ENCODE data around the gene RCOR1.

The RCOR1 gene

DNA sequence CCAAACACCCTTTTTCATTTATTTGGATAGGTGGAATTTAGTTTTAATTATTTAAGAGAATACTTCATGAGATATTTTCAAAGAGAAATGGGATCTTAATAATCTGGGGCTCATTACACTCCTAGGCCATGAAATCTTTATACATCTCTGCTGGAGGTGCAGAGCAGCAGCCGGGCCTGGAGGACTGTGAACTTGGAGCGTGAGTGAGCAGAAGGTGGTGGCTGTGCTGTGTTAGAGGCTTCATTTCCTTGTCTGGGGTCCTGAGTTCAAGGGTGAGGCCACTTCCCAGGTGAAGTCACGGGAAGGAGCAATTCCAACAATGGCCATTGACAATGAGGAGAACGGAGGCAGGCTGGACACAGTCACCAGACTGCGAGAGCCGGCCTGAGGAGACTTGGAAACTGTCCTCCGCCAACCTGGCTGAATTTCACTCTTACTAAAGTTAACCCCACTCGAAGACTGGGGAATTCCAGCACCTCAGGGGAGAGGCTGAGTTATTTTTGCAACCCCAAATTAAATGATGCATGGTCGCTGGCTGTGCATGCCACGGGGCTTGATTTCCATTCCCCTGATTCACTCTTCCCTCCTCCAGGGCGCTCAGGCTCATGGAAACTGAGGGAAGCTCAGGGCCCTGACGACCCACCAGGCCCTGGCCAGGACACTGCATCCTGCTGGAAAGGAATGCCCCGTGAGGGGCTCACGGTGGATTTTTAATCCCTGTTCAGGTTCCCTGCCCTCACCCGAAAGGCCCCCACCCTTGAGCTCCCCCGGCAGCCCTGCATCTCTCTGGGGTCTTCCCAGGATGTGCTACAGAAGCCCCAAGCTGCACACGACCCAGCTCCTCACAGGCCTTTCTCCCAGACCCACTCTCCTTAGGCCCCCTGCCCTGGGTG is 162.2 kb downstream of the RCOR1 start:
- Histone ChIP-seq H3K4me3 (ENCODE audit: low read depth in 1 of 2, low read length in 1 of 2) (no peak overlapping the region), H3K4me1 (ENCODE audit: control insufficient read depth in 1 of 2, insufficient read depth in 1 of 2, low read depth in 1 of 2, low read length in 1 of 2) (peaks cover under 1 to 4% of the 10 kb centered on the region in 2 experiments), H3K9me3 (no peaks in the 10 kb centered on the region), H3K27ac (no peak overlapping the region), H3K36me3 (peaks cover 6% of the 10 kb centered on the region), H3K27me3 (no peaks in the 10 kb centered on the region)
- TF ChIP-seq, protein P1, sequence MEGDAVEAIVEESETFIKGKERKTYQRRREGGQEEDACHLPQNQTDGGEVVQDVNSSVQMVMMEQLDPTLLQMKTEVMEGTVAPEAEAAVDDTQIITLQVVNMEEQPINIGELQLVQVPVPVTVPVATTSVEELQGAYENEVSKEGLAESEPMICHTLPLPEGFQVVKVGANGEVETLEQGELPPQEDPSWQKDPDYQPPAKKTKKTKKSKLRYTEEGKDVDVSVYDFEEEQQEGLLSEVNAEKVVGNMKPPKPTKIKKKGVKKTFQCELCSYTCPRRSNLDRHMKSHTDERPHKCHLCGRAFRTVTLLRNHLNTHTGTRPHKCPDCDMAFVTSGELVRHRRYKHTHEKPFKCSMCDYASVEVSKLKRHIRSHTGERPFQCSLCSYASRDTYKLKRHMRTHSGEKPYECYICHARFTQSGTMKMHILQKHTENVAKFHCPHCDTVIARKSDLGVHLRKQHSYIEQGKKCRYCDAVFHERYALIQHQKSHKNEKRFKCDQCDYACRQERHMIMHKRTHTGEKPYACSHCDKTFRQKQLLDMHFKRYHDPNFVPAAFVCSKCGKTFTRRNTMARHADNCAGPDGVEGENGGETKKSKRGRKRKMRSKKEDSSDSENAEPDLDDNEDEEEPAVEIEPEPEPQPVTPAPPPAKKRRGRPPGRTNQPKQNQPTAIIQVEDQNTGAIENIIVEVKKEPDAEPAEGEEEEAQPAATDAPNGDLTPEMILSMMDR (IDR thresholded peaks at IDR 0.05): no peak

GRCh38 chr14:102757646-102758045 is 165.2 kb downstream of the RCOR1 start:
- Histone ChIP-seq H3K27ac (no peak overlapping the region), H3K4me1 (ENCODE audit: control insufficient read depth in 1 of 2, insufficient read depth in 1 of 2, low read depth in 1 of 2, low read length in 1 of 2) (peaks cover 16 to 17% of the 10 kb centered on the region in 2 experiments)

DNA sequence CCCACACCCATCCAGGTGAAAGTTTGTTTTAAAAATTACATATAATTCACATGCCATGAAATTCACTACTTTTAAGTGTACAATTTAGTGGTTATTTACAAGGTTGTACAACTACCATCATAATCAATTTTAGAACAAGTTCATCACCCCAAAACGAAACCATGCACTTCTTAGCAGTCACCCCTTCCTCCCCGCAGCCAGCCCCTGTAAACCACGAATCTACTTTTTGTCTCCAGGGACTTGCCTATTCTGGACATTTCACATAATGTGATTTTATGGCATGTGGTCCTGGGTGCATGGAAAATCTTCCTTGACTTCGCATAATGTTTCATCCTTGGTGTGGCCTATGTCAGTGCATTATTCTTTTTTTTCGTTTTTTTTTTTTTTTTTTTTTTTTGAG is 165.6 kb downstream of the RCOR1 start:
- Histone ChIP-seq H3K4me3 (ENCODE audit: low read depth in 1 of 2, low read length in 1 of 2) (no peak overlapping the region), H3K9me3 (no peaks in the 10 kb centered on the region), H3K27ac (no peak overlapping the region), H3K36me3 (peaks cover 3% of the 10 kb centered on the region), H3K27me3 (no peaks in the 10 kb centered on the region), H3K4me1 (ENCODE audit: control insufficient read depth in 1 of 2, insufficient read depth in 1 of 2, low read depth in 1 of 2, low read length in 1 of 2) (peaks cover 16 to 17% of the 10 kb centered on the region in 2 experiments)
- TF ChIP-seq, protein P1 (IDR thresholded peaks at IDR 0.05): no peak

More at GRCh38 chr14:102757646-102758045, 165.2 kb downstream of the RCOR1 start:
- no peaks in the 10 kb centered on the region for H3K9me3 ChIP-seq
- TF ChIP-seq, protein P1 (IDR thresholded peaks at IDR 0.05): no peak
- no peaks in the 10 kb centered on the region for H3K27me3 ChIP-seq
- H3K4me3 ChIP-seq (ENCODE audit: low read depth in 1 of 2, low read length in 1 of 2): no peak overlapping the region
- H3K36me3 ChIP-seq: peaks cover 3% of the 10 kb centered on the region

GRCh38 chr14:102759456-102760187 is 167.2 kb downstream of the RCOR1 start:
- Histone ChIP-seq H3K4me1 (ENCODE audit: control insufficient read depth in 1 of 2, insufficient read depth in 1 of 2, low read depth in 1 of 2, low read length in 1 of 2) (peaks cover 16 to 17% of the 10 kb centered on the region in 2 experiments), H3K27me3 (no peaks in the 10 kb centered on the region), H3K9me3 (no peaks in the 10 kb centered on the region), H3K36me3 (no peaks in the 10 kb centered on the region), H3K27ac (no peak overlapping the region), H3K4me3 (ENCODE audit: low read depth in 1 of 2, low read length in 1 of 2) (no peak overlapping the region)
- TF ChIP-seq, protein P1 (IDR thresholded peaks at IDR 0.05): no peak

DNA sequence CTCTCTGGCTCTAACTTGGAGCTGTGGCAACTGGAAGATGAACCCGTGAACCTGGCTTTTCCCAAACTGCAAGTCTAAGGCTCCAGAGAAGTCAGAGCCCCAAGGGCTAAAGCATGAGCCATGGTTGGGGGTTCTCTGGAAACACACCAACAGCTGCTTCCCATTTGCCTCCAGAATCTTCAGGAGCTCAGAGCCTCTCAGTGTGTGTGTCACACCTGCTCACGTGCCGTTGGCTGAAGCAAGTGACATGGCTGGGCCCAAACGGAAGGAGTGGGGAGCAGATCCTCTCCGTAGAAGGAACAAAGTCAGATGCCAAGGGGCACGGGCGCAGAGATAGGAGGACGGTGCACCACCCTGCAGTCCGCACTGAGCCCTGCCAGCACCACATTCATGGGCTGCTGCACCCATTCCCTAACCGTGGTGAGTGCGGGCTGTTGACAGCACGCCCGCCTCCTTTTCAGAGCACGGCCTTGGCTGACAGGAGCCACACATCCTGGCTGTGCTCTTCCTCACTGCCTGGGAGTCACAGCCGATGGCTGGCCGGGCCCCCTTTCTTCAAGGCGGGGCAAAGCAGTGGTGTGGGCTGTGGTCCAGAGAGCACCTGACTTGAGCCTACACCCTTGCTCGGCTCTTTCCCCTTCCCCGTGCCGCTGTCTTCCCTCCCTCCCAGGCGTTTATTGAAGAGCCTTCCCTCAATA is 168.2 kb downstream of the RCOR1 start:
- TF ChIP-seq, protein P1 (IDR thresholded peaks at IDR 0.05): no peak
- Histone ChIP-seq H3K27me3 (no peaks in the 10 kb centered on the region), H3K4me3 (ENCODE audit: low read depth in 1 of 2, low read length in 1 of 2) (no peak overlapping the region), H3K27ac (no peak overlapping the region), H3K4me1 (ENCODE audit: control insufficient read depth in 1 of 2, insufficient read depth in 1 of 2, low read depth in 1 of 2, low read length in 1 of 2) (peaks cover 16 to 17% of the 10 kb centered on the region in 2 experiments), H3K9me3 (no peaks in the 10 kb centered on the region), H3K36me3 (no peaks in the 10 kb centered on the region)

Data from neutrophil (primary cell).